HepG2 (cell line): ENCODE measurements around the gene ARL4D. TPM values are rescaled to one million over a fixed set of nuclear protein-coding genes. Genes with fewer than 3 reads are reported as not detected.
A peak's percentile ranks its signal among the peaks of the same experiment; 100 is the strongest.

Source experiments
- AKAP8 ChIP-seq: sonication (generic); formaldehyde crosslinking; IDR thresholded peaks from 2 replicates; pipeline ENCODE4 v1.5.1; 2020; ENCODE audit warnings: mild to moderate bottlenecking, missing genetic modification reagents
- ARID2 ChIP-seq: sonication (generic); formaldehyde crosslinking; IDR thresholded peaks from 2 replicates; pipeline ENCODE4 v1.8.1; 2022; ENCODE audit warnings: mild to moderate bottlenecking, missing genetic modification reagents, borderline replicate concordance
- ETV5 ChIP-seq: IDR thresholded peaks from 2 replicates; pipeline ENCODE4 v1.6.1; 2018; ENCODE audit warnings: missing biosample characterization, missing genetic modification reagents, inconsistent platforms, borderline replicate concordance
- FOXC1 ChIP-seq: sonication (generic); formaldehyde crosslinking; IDR thresholded peaks from 2 replicates; pipeline ENCODE4 v1.8.0; 2022; ENCODE audit warnings: mild to moderate bottlenecking, missing genetic modification reagents, borderline replicate concordance
- KDM5B ChIP-seq: sonication (generic); formaldehyde crosslinking; IDR thresholded peaks from 2 replicates; pipeline ENCODE4 v1.4.0; 2020; ENCODE audit warnings: missing genetic modification reagents, mild to moderate bottlenecking, borderline replicate concordance
- NR2F2 ChIP-seq: IDR thresholded peaks from 2 replicates; pipeline ENCODE4 v1.6.1; 2012; ENCODE audit warnings: low read depth, inconsistent platforms, borderline replicate concordance
- SCMH1 ChIP-seq: sonication (generic); formaldehyde crosslinking; IDR thresholded peaks from 2 replicates; pipeline ENCODE4 v1.9.0; 2021; ENCODE audit warnings: missing genetic modification reagents, mild to moderate bottlenecking, borderline replicate concordance
- TCF12 ChIP-seq, 2 experiments: fragments of 450-650 bp in 1 of 2; sonication (generic) in 1 of 2; formaldehyde crosslinking in 1 of 2; IDR thresholded peaks; 2 replicates each; pipeline versions ENCODE4 v1.6.1 to v1.8.0; 2017 to 2022; ENCODE audit warnings: antibody characterized with exemption in 1 of 2, mild to moderate bottlenecking in 1 of 2, missing genetic modification reagents in 1 of 2, moderate library complexity in 1 of 2
- ZNF337 ChIP-seq: sonication (generic); formaldehyde crosslinking; IDR thresholded peaks from 2 replicates; pipeline ENCODE4 v1.5.1; 2020; ENCODE audit warnings: missing genetic modification reagents, low read depth, mild to moderate bottlenecking, borderline replicate concordance
- ZNF552 ChIP-seq: sonication (generic); formaldehyde crosslinking; IDR thresholded peaks from 2 replicates; pipeline ENCODE4 v1.9.0; 2022; ENCODE audit warnings: missing genetic modification reagents, mild to moderate bottlenecking, borderline replicate concordance
- ZNF556 ChIP-seq: sonication (generic); formaldehyde crosslinking; IDR thresholded peaks from 2 replicates; pipeline ENCODE4 v1.4.0; 2020; ENCODE audit warnings: mild to moderate bottlenecking, missing genetic modification reagents, borderline replicate concordance
- polyA plus RNA-seq, 8 experiments: library from polyadenylated mRNA; depleted of rRNA in 3 of 8; stranded (reverse) in 7 of 8; unstranded in 1 of 8; fragments of >200 nt; fragmentation: Illumina TruSeq in 4 of 8; extraction: Trizol in 4 of 8; gene quantifications; 2 replicates each; pipeline versions ENCODE4 v1.2.1 to v1.2.3, GENCODE V29; 2011 to 2016; ENCODE audit warnings: low read depth in 4 of 8, missing spikeins in 1 of 8, mixed read lengths in 1 of 8; ENCODE audit not compliant: insufficient read depth in 1 of 8
- total RNA-seq, 5 experiments: library from RNA; depleted of rRNA; stranded (reverse); fragments of >200 nt; fragmentation: Illumina TruSeq; extraction: Trizol; gene quantifications; 2 replicates each; pipeline ENCODE4 v1.2.3, GENCODE V29; 2016; ENCODE audit warnings: low read depth in 1 of 5
- TF ChIP-seq, protein P1 (sequence below), 2 experiments: sonication (generic) in 1 of 2; formaldehyde crosslinking in 1 of 2; IDR thresholded peaks; 2 replicates each; pipeline versions ENCODE4 v1.6.1 to v1.9.0; 2014 to 2022; ENCODE audit warnings: antibody characterized with exemption in 1 of 2, borderline replicate concordance in 1 of 2, inconsistent platforms in 1 of 2, low read depth in 1 of 2, missing genetic modification reagents in 1 of 2
- TF ChIP-seq, protein P2 (sequence below): sonication (generic); formaldehyde crosslinking; IDR thresholded peaks from 2 replicates; pipeline ENCODE4 v1.8.1; 2023; ENCODE audit warnings: mild to moderate bottlenecking, moderate library complexity, missing genetic modification reagents
- TF ChIP-seq, protein P3 (sequence below): sonication (generic); formaldehyde crosslinking; conservative IDR thresholded peaks from 2 replicates; pipeline ENCODE4 v1.4.0; 2020; ENCODE audit warnings: missing genetic modification reagents
- TF ChIP-seq, protein P4 (sequence below): sonication (generic); formaldehyde crosslinking; IDR thresholded peaks from 2 replicates; pipeline ENCODE4 v1.4.0; 2020; ENCODE audit warnings: missing genetic modification reagents

The ARL4D gene
- total and polyA plus RNA-seq, 2 of the 13 experiments (the other 11 are each of a cell fraction or from before 2014, with no cell fraction given) = 9.0 to 25.9 TPM

DNA sequence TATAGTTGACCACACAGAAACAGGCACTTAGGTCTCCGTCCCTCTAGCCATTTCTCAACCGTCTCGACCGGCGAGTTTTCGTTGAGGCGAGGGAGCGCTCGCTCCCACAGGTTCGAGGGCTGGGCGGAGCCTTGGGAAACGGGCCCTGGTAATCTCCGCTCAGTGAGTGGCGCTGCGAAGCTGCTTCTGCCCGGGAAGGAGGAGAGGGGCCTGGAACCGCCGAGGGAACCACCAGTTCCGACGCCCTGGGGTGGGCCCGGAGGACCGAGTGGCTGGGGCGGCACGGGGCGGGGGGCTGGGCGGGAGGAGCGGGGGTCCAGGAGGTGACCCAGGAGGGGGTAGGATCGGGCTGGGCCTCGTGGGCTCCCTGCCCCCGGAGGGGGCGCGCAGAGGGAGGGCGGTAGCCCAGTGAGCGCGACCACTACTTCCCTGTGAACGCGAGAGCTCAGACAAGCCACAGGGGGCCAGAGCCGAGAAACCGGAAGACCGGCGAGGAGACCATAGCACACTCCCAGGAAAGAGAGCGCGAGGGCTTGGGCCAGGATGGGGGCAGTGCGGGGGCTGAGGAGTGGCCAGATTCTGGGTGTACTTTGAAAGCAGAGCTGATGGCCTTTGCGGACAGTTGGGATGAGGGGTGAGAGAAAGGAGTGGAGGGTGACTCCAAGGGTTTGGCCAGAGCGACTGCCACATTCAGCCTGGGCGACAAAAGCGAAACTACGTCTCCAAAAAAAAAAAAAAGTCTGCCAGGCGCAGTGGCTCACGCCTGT, 29.9 kb upstream of the ARL4D start (continued):
- TF ChIP-seq, protein P1, sequence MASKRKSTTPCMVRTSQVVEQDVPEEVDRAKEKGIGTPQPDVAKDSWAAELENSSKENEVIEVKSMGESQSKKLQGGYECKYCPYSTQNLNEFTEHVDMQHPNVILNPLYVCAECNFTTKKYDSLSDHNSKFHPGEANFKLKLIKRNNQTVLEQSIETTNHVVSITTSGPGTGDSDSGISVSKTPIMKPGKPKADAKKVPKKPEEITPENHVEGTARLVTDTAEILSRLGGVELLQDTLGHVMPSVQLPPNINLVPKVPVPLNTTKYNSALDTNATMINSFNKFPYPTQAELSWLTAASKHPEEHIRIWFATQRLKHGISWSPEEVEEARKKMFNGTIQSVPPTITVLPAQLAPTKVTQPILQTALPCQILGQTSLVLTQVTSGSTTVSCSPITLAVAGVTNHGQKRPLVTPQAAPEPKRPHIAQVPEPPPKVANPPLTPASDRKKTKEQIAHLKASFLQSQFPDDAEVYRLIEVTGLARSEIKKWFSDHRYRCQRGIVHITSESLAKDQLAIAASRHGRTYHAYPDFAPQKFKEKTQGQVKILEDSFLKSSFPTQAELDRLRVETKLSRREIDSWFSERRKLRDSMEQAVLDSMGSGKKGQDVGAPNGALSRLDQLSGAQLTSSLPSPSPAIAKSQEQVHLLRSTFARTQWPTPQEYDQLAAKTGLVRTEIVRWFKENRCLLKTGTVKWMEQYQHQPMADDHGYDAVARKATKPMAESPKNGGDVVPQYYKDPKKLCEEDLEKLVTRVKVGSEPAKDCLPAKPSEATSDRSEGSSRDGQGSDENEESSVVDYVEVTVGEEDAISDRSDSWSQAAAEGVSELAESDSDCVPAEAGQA (IDR thresholded peaks at IDR 0.05; ENCODE audit: low read depth) = no peak
- TF ChIP-seq, protein P1 (CRISPR knock-in tag; IDR thresholded peaks at IDR 0.05; ENCODE audit: borderline replicate concordance) = 0 out of 2 replicates have a peak, but pooled peaks have one; percentile 41
- TF ChIP-seq FOXC1 (CRISPR knock-in tag) = no peak; the same call in 1 of the 2 replicates
- peak; percentile 74; the same call in 1 of the 2 replicates for TF ChIP-seq ZNF552
- TF ChIP-seq ZNF337 (CRISPR knock-in tag) = peak; percentile 9; the same call in 1 of the 2 replicates
- TF ChIP-seq NR2F2 = no peak
- TF ChIP-seq ARID2 (CRISPR knock-in tag) = no peak
- TF ChIP-seq, protein P2, sequence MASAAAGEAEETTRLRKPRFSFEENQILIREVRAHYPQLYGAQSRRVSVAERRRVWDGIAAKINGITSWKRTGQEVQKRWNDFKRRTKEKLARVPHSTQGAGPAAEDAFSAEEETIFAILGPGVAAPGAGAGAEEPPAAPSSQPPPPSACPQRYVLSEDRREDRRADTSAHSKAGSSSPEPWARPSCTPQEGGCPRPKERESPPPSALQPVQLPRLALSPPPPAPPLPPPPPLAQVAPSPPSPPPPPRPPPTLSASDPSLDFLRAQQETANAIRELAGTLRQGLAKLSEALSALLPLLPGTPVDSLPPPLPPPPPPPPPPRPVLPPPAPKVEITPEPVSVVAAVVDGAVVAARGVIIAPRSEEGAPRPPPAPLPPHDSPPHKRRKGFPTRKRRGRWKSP (CRISPR knock-in tag) = no peak
- TF ChIP-seq, protein P3, sequence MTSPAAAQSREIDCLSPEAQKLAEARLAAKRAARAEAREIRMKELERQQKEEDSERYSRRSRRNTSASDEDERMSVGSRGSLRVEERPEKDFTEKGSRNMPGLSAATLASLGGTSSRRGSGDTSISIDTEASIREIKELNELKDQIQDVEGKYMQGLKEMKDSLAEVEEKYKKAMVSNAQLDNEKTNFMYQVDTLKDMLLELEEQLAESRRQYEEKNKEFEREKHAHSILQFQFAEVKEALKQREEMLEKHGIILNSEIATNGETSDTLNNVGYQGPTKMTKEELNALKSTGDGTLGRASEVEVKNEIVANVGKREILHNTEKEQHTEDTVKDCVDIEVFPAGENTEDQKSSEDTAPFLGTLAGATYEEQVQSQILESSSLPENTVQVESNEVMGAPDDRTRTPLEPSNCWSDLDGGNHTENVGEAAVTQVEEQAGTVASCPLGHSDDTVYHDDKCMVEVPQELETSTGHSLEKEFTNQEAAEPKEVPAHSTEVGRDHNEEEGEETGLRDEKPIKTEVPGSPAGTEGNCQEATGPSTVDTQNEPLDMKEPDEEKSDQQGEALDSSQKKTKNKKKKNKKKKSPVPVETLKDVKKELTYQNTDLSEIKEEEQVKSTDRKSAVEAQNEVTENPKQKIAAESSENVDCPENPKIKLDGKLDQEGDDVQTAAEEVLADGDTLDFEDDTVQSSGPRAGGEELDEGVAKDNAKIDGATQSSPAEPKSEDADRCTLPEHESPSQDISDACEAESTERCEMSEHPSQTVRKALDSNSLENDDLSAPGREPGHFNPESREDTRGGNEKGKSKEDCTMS (CRISPR knock-in tag) = no peak
- TF ChIP-seq, protein P4, sequence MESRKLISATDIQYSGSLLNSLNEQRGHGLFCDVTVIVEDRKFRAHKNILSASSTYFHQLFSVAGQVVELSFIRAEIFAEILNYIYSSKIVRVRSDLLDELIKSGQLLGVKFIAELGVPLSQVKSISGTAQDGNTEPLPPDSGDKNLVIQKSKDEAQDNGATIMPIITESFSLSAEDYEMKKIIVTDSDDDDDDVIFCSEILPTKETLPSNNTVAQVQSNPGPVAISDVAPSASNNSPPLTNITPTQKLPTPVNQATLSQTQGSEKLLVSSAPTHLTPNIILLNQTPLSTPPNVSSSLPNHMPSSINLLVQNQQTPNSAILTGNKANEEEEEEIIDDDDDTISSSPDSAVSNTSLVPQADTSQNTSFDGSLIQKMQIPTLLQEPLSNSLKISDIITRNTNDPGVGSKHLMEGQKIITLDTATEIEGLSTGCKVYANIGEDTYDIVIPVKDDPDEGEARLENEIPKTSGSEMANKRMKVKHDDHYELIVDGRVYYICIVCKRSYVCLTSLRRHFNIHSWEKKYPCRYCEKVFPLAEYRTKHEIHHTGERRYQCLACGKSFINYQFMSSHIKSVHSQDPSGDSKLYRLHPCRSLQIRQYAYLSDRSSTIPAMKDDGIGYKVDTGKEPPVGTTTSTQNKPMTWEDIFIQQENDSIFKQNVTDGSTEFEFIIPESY (CRISPR knock-in tag) = peak; percentile 91
- TF ChIP-seq ZNF556 (CRISPR knock-in tag) = no peak; the same call in 1 of the 2 replicates
- TF ChIP-seq SCMH1 (CRISPR knock-in tag) = no peak
- TF ChIP-seq KDM5B = no peak; the same call in 1 of the 2 replicates
- peak; percentile 55; the same call in 1 of the 2 replicates for TF ChIP-seq ETV5 (CRISPR knock-in tag)
- no peak for TF ChIP-seq TCF12 (IDR thresholded peaks at IDR 0.05)
- TF ChIP-seq TCF12 (CRISPR knock-in tag; IDR thresholded peaks at IDR 0.05) = no peak
- peak; percentile 43; the same call in 1 of the 2 replicates for TF ChIP-seq AKAP8
